Stimulated activated CD8-positive, alpha-beta memory T cell treated with anti-CD3 and anti-CD28 coated beads, Interleukin-4, amount 100 ng/mL, for 4 hours (primary cell): ENCODE results near the gene ERN1.
A peak's percentile ranks its signal among the peaks of the same experiment; 100 is the strongest.
"Not testable (repeated sequence)": the region's sequence is repeated elsewhere in the genome, so short reads cannot be mapped to it uniquely, and the experiment has no call there.

Source experiments
- DNase-seq, 2 donors: peaks; one replicate each; pipeline ENCODE4 v3.0.0-alpha.2; 2020; ENCODE audit warnings: low read depth in 2 of 2, low spot score in 1 of 2

Gene ERN1

GRCh38 chr17:64139542-64139941 is 9.6 kb upstream of the ERN1 start:
- DNase-seq = no peak

- DNase-seq = no peak
These were observed 8.5 kb upstream of the ERN1 start for GRCh38 chr17:64138441-64138840.

DNA sequence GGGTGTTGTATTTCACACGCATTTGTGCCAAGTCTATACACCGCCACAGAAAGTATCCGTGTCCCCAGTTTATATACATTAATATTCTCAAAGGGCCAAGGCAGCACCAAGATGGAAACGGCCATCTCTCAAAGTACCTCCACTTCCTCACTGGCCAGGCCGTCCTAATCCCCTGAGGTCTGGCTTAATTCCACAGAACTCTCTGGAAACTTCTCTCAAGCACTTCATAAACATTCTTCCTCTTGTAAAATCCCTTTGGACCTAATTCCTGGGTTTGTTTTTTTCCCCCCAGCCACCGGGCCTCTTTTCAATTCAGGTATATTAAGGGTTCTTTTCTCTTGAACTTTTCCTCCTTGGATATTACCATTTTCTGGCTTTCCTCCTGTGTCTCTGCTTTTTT is 5.1 kb upstream of the ERN1 start:
- no peak for DNase-seq

GRCh38 chr17:64134216-64134970 is 4.4 kb upstream of the ERN1 start:
- DNase-seq = no peak

DNA sequence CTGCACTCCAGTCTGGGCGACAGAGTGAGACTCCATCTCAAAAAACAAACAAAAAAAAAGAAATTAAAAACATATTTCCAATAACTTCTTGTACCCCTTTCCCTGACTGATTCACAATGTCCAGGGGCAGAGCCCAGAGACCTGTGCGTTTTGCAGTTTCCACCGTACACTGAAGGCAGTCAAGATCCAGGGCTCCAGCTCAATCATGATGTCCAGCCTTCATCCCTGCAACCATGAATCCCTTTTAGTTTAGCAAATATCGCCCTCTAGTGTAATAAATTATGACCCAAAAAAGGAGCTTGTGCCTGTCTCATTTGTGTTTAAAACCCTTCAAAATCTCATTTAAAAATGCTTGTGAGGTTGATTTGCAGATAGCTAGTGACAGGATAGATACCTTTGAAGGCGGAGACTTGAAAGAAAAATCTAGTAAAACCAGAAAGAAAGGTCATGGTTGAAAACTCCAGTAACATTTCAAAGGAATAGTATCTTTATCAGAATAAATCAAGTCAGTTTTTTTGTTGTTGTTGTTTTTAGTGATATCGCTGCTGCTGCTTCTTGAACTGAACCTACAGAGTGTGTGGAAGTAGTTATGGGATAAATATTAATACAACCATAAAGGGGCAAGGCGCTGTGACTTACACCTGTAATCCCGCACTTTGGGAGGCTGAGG is 3.7 kb upstream of the ERN1 start:
- DNase-seq = no peak

DNA sequence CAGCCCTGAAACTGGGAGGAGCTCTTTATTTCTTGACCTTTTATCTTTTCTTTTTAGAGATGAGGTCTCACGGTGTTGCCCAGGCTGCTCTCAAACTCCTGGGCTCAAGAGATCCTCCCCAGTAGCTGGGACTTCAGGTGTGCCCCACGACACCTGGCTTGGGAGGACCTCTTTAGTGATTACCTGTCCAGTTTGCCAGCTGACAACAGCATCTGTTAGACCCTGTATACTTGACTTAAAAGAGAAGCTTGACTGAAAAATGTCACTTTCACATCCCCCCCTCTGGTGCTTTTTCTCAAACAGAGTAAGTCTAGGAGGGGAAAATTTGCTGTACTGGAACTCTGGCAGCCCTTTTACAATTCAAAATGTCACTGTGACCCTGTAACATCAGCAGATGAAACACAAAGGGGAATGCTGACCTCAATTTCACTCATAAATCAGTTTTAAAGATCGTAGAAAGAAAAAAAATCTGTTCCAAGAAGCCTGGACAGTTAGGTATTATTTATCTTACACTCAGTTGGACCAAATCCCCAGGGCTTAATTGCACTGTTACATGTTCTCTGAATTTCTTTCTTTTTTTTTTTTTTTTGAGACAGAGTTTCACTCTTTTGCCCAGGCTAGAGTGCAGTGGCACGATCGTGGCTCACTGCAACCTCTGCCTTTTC is 1.8 kb upstream of the ERN1 start:
- DNase-seq = no peak

DNA sequence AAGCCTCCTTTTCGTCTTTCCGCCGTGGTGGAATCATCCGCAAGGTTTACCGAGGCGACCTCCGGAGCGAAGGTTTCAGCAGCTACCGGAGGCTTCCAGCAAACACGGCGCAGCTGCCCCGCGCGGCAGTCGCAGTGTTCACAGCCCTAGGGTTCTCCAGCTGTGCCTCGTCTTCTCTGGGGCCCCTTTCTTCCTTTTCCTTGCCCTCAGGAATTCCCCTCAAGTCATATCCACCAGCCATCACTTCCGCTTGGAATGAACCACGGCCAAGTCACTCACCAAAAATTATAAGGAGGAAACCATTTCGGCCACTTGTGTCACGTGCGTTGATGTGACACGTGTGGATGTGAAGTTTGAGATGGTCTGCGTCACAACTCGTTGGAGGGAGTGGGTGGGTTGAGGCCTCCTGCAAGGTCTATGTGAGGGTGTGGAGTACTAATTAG is 636 bp upstream of the ERN1 start:
- peak in 1 of 2 donors; percentile 32 for DNase-seq

GRCh38 chr17:64129515-64129764 is 504 bp downstream of the ERN1 start:
- no peak for DNase-seq

DNA sequence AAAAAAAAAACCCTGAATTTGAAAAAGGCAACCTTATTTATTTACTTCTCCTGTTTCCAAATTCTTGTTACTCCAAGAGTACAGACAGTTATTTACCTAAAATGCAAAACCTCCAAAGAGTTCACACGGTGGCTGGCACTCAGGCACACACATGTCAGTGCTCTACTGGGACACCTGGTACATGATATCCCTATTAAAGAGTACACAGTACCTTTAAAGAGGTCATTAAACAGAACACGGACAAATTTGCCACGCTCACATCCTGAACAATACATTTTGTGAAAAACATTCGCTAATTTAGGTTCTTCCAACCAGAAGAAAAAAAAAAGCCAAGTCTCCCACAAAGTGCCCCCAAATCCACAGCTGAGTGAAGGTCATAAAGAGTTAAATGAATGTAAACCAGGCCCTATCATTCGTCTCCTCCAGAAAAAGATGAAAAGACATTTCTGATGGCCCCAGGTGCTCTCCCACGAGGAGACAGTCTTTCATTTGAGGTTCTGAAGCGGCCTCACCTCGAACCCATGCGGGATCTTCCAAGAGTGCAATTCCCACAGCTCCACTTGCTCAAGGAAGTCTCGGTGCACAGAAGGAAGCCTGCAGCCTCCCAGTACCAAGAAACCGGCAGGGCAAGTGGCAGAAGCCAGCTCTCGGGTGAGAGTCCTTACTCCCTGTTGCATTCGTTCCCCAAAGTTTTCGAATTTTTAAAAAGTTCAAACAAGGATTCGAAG is 993 bp downstream of the ERN1 start:
- no peak for DNase-seq

GRCh38 chr17:64126918-64127317 is 3.0 kb downstream of the ERN1 start:
- DNase-seq = no peak

DNA sequence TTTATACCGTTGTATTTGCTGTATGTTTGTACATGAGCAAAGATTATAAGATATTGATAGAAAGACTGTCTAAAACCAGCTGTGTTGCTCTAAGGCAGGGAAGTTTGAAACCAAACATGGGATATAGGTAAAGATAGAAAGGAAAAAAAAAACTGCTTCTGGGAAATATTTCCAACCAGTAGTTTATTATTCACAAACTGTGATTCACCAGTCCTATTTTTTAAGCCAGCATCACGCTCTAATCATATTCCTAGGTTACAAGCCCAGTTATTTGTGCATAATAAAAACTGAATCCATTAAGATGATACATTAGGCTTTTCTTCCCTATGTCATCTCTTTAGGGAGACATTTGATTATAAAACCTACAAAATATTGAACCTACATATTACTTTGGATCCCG is 4.0 kb downstream of the ERN1 start:
- no peak for DNase-seq

DNA sequence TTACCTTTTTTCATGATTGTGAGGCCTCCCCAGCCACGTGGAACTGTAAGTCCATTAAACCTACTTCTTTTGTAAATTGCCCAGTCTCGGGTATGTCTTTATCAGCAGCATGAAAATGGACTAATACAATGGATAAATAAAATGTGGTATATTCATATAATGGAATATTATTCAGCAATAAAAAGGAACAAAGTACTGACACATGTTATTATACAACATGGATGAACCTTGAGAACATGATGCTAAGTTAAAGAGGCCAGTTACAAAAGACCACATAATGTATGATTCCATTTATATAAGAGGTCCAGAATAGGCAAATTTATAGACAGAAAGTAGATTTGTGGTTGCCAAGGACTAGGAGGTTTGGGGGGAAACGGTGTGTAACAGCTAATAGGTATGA is 5.3 kb downstream of the ERN1 start:
- no peak for DNase-seq

DNA sequence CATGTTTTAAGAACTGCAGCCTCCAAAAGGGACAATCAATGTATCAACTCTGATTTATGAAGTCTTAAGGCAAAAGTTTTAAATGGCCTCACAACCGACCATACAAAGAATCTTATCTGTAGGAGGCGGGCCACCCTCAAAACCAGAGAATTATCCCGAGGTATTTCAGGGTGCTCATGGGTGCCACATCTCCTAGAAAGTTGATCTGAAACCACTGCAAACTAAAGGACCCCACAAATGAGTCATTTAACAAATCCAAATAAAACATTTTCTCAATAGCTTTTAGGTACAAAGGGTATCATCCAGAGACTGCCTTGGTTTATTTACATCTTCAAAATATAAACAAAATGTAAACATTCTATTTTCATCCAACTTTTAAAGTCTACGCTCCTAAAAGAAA is 6.8 kb downstream of the ERN1 start:
- no peak for DNase-seq

- not testable (repeated sequence) for DNase-seq
These were observed 8.8 kb downstream of the ERN1 start for GRCh38 chr17:64120972-64121786.

DNA sequence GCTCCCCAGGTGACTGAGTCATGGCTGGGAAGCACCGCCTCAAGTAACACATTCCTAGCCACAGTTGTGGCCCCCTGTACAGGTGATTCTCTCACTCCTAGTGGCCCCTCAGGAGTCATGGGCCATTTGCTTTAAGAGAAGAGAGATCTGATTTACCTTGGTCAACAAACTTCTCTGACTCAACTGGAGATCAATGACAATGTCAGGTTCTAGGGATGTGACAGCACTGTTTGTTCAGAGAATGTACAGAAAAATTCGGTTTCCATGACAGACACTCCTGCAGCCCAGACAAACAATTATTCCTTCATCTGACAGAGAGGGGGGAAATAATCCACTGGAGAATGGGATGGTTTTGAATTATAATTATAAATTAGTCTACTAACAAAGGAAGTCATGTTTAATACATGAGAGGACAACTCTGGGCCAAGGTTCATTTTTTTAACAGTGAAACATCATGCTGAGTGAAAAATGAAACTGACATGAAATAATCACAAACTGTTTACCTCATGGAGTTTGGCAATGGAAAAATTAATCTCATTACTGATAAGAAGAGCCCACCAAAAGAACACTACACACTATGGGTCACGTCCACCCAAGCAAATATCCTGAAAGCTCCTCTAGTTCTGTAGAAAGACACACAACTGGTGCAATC is 9.7 kb downstream of the ERN1 start:
- no peak for DNase-seq

- DNase-seq = no peak
These were observed 11.7 kb downstream of the ERN1 start for GRCh38 chr17:64117981-64118979.

DNA sequence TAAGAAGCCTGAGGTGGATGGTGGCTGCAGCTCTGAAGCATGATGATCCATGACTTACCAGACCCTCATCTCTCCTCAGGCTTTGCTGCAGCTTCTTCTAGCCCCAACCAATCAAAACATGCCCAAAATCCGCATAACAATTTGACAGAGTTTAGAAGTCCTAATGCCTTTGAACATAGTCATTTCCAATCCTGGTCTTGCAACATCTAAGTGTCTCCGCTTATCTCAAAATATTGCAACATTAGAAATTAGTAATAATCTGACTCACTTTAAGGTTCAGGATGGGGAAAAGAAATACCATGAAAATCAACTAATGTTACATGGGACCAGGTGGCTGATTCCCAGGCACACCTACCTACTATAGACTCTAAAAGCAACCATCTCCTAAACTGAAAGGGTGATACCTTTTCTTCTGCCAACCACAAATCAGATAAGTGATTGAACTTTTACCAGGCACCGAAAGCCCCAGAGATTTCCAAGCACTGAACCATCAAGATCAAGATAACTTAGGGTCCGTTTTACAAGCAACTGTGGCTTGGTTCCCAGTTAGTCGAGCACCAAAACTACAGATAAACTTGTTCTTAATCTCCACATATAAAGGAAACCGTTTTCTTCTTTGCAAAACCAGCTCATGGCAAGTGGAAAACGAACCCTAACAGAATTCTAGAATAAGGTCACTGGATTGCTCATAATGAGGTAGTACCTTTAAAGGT is 14.0 kb downstream of the ERN1 start:
- DNase-seq = no peak

DNA sequence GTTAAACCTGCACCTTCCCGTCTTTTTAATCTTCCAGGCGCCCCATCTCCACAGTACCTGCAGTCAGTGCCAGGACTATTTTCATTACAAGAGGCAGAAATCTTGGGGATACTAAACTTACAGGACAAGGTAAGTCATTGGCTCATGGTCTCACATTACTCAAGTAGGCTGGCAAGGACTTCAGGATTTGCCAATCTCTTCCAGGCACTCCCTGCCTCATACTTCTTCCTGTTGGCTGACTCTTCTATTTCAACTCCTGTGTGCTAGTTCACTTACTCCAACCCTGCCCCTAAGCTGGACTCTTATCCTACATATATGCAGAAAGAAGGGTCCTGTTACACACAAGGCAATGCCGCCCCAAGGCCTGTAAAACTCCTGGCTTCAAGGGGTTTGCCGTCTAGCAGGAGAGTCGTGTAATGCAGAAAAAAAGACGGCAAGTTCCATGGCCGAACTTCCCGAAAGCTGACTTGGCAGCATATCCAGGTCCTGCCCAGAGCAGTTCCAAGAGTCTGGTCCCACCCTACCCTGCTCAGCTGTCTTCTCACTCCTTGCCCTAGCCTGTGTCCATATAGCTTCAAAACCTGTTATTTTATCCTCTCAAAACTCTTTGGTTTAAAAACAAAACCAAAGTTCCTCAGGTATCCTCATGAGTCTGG is 14.8 kb downstream of the ERN1 start:
- no peak for DNase-seq
